Cardiac fibroblast (primary cell): Measurements from ENCODE around the gene TEX10.
"Not testable (repeated sequence)": the region's sequence is repeated elsewhere in the genome, so short reads cannot be mapped to it uniquely, and the experiment has no call there.

Experiments
- DNase-seq, 2 donors: peaks; one replicate each; pipeline versions ENCODE4 v3.0.0 to v3.0.0-alpha.2; 2010; ENCODE audit warnings: low read depth in 2 of 2
- H3K4me3 ChIP-seq, 2 donors: replicated peaks in 1 of 2; 1 replicate in 1 of 2; 2 replicates in 1 of 2; pipeline ENCODE4 v1.5.1; 2011; ENCODE audit warnings: low read depth in 2 of 2, low read length in 2 of 2, mild to moderate bottlenecking in 2 of 2, moderate library complexity in 1 of 2
- CTCF ChIP-seq: IDR thresholded peaks from one replicate; pipeline ENCODE4 v1.5.1; 2011; ENCODE audit warnings: low read depth, mild to moderate bottlenecking, low read length, inconsistent platforms

TEX10 gene

GRCh38 chr9:100352727-100353505, at the start of gene TEX10:
TSS of gene TEX10 (minus strand) at chr9:100352942. CDS start at chr9:100349363, 3,579 bp downstream.
- peak within 1 kb of the TSS; percentile 83 to 90 for H3K4me3 ChIP-seq
- DNase-seq = peak; percentile 83 to 89
- TF ChIP-seq CTCF = no peak

DNA sequence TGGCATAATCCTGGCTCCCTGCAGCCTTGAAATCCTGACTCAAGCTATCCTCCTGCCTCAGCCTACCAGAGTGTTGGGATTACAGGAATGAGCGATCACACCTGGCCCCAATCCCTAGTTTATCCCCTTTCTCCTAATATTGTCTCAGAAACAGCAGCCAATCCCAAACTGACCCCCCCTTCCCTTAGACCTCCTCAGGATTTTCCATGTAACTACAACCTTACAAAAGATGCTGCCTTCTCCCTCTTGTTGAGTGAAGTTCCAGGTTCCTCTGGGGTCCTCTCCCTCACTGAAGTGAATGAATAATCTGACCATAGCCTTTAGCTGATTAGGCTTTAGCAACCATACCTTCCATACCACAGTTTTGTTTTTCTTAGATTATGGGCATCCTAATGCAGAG, 48.3 kb upstream of the TEX10 start:
- DNase-seq = no peak
- no peak for TF ChIP-seq CTCF

GRCh38 chr9:100397529-100398266, 45.0 kb upstream of the TEX10 start:
- no peak overlapping the region for H3K4me3 ChIP-seq
- no peak for DNase-seq
- TF ChIP-seq CTCF = no peak

More for the DNA sequence above, 48.3 kb upstream of the TEX10 start:
- no peak overlapping the region for H3K4me3 ChIP-seq

DNA sequence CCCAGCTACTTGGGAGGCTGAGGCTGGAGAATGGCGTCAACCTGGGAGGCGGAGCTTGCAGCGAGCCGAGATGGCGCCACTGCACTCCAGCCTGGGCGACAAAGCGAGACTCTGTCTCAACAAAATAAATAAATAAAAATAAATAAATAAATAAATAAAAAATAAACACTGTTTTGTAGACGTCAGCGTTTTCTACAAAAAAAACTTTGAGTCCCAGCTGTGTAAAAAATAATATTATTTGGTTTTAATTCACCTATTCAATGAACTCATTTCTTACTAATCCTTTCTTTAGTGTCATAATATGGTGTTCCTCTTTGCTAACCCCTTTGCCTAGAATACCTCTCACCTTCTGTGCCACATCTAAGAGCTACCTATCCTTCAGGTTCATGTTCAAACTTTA, 44.0 kb upstream of the TEX10 start:
- DNase-seq = no peak
- no peak overlapping the region for H3K4me3 ChIP-seq
- no peak for TF ChIP-seq CTCF

- TF ChIP-seq CTCF = no peak
- peak; percentile 36 to 45 for DNase-seq
- no peak overlapping the region for H3K4me3 ChIP-seq
Observed at GRCh38 chr9:100394816-100395215, 42.1 kb upstream of the TEX10 start.

DNA sequence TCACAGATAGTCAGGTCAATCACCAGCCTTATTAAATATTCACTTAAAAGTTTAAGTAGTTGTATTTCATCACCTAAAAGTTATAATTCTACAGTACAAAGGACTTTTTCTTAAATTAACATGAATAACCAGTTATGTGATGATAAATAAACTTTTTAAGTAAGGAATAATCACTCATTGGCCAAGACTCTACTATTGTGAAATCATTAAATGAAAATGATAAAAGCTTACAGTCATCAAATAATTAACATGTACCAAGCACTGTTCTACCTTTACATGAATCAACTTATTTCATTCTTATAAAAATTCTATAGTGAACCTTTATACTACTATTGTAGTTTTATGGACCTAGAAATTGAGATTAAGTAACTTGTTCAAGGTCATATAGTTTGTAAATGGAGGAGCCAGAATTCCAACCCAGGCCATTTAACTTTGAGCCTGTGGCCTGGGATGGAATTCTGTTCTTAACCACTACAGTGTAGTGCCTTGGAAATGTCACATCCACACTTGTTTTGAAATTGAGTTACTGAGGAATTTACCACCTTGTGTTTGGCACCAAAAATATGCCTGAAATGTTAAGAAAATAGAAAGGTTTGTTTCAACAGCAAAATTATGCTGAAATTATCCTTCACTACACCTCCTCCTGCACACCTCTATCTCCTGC, 41.4 kb upstream of the TEX10 start:
- no peak for DNase-seq
- no peak overlapping the region for H3K4me3 ChIP-seq
- TF ChIP-seq CTCF = no peak

GRCh38 chr9:100392989-100393388, 40.2 kb upstream of the TEX10 start:
- not testable (repeated sequence) for H3K4me3 ChIP-seq, DNase-seq
